Fibroblast of villous mesenchyme (primary cell): ENCODE data around the gene C15orf39. TPM values are rescaled to one million over a fixed set of nuclear protein-coding genes. Genes with fewer than 3 reads are reported as not detected.
"Not testable (repeated sequence)": the region's sequence is repeated elsewhere in the genome, so short reads cannot be mapped to it uniquely, and the experiment has no call there.

Source experiments
- DNase-seq: peaks from one replicate; pipeline ENCODE4 v3.0.0-alpha.2; 2010; ENCODE audit warnings: low read depth
- H3K4me3 ChIP-seq: 2 replicates; pipeline ENCODE4 v1.5.1; 2011; ENCODE audit warnings: low read depth, mild to moderate bottlenecking, low read length
- total RNA-seq: library from RNA; depleted of rRNA; stranded (reverse); fragments of >200 nt; gene quantifications from 2 replicates; pipeline ENCODE4 v1.2.3, GENCODE V29; 2012
- TF ChIP-seq, protein P1 (sequence below): IDR thresholded peaks from 2 replicates; pipeline ENCODE4 v1.5.1; 2012; ENCODE audit warnings: low read depth, mild to moderate bottlenecking, low read length; ENCODE audit not compliant: insufficient read depth

The C15orf39 gene
- total RNA-seq, 1 donor: 9.1 TPM

DNA sequence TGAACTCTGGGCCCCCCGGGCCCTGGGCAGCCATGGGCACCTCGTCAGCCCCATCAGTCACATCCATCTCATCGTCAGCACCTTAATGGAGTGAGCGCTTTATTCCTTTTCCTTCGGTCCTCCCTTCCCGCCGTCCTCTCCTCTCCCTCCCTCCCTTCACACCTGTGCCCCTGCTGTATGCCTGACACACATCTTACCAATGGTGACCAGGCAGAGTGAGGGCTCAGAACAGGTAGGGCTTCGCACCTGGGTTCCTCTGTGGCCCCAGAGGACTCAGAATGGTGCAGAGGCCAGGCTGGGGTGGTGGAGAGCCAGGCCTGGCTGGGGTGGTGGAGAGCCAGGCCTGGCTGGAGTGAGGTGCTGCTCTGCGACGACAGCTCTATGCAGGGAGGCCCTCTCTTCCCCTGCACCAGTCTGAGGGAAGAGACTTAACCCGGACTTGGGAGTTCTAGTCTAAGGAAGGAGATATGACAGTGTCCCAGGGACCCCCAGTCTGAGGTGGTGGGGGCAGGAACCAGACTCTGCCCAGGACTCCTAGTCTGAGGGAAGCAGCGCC is 11.6 kb downstream of the C15orf39 start:
- DNase-seq: no peak
- no peak overlapping the region for H3K4me3 ChIP-seq
- TF ChIP-seq, protein P1, sequence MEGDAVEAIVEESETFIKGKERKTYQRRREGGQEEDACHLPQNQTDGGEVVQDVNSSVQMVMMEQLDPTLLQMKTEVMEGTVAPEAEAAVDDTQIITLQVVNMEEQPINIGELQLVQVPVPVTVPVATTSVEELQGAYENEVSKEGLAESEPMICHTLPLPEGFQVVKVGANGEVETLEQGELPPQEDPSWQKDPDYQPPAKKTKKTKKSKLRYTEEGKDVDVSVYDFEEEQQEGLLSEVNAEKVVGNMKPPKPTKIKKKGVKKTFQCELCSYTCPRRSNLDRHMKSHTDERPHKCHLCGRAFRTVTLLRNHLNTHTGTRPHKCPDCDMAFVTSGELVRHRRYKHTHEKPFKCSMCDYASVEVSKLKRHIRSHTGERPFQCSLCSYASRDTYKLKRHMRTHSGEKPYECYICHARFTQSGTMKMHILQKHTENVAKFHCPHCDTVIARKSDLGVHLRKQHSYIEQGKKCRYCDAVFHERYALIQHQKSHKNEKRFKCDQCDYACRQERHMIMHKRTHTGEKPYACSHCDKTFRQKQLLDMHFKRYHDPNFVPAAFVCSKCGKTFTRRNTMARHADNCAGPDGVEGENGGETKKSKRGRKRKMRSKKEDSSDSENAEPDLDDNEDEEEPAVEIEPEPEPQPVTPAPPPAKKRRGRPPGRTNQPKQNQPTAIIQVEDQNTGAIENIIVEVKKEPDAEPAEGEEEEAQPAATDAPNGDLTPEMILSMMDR: no peak

DNA sequence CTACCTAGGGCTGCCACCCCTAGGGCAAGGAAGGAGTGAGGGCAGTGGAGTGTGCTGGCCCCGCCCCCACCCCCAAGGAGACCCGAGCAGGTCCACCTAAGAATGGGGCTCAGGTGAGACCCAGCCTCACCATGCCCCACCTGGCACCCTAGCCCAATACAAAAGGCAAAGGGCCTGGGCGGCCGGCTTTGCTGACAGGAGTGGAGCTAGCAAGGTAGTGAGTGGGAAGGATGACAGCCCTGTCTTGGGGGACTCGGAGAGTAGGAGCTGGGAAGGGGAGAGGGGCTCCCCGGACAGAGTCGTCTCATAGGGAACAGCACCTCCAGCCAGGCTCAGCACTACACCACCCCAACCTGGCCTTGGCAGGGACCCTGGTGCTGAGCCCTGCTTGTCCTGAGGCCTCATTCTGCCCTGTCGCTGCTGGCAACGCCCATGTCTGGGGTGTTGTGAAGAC is 12.1 kb downstream of the C15orf39 start:
- no peak for DNase-seq
- no peak overlapping the region for H3K4me3 ChIP-seq
- TF ChIP-seq, protein P1: no peak

DNA sequence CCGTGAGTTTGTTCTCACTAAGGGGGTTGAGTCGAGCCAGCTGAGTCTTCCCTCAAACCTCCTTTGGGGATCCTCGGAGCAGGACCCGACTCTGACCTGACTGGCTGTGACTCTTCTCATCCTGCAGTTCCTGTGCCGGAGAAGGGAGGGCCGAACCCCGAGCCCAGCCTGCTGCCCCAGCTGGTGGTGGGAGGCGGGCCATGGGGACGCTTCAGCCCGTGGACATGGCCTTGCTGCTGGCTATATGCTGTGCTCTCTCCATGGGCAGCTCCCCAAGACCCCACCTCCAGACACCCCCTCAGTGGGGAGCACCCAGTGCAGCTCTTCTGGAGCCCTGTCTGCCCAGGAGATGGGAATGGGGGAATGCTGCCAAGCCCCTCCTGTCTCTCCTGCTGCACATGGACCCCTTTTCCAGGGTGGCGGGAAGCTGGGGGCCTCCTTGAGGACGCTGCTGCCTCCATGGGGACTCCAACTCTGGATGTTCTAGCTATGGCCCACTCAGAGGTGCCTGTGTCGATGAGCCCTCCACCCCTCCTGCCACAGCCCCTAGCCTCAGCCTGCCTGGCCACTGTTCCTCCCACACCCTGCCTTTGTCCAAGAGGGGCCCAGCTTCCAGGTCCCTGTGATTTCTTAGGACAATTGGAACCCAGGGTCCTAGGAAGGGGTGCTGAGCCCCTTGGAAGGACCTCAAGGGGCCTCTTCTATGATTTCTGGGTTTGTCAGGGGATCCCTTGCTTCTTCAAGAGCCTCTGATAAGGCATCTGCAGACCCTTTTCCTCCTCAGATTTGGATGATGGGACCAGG is 12.8 kb downstream of the C15orf39 start:
- no peak overlapping the region for H3K4me3 ChIP-seq
- TF ChIP-seq, protein P1: no peak
- no peak for DNase-seq

DNA sequence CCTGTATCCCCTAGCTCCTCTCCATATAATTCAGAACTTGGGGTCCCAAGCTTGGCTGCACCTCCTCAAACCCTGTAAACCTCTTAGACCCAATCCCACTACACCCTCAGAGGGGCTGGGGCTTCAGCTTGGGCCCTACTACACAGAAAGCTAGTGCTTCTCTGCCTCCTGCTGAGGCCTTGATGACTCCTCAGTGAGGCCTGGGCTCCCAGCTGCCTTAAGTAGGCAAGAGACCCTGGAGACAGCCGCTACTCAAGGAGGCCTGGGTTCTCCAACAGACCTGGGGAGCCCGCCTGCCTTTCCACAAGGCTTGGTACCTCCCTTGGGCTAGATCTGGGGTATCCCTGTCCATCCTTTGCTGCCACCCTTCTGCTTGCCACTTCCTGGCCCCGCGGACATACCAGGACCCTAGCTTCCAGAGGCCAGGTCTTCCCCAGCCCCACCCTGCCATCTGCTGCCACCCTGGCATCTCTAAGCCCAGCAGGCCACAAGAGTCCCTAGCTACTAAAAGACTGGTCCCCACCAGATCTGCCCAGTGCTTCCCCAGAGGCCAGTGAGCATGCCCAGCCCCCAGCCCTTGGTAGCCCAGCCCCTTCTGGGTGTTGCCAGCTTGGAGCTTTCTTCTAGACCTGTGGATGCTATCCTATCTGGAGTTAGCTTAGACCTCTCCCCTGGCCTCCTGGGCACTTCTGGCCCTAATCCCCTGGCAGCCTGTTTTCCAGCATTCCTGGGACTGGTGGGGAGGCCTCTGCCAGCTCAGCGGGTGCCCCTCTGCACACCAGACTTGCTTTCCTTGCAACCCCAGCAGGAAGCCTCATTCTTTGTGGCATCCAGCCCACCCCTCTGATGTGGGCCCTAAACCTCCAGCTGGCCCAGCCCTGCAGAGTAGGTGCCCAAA is 13.7 kb downstream of the C15orf39 start:
- H3K4me3 ChIP-seq: no peak overlapping the region
- TF ChIP-seq, protein P1: no peak
- DNase-seq: no peak

DNA sequence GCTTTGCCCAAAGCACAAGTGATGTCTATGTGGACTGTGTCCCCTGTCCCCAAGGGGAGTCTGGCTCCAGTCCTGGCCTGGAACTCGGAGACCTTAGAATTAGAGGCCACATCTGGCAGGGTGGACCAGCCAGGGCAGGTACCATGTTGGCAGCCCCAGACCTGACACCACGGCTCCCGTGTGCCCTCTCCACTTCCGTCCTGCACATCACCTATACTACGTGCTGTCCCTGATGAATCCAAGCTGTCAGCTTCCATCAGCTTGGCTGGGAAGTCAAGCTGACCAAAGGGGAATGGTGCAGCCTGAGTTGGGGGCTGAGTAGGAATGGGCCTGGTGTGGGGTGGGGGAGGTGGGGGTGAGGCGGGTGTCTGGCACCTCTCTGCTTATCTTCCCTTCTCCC is 15.3 kb downstream of the C15orf39 start:
- H3K4me3 ChIP-seq: no peak overlapping the region
- no peak for DNase-seq
- TF ChIP-seq, protein P1: no peak

DNA sequence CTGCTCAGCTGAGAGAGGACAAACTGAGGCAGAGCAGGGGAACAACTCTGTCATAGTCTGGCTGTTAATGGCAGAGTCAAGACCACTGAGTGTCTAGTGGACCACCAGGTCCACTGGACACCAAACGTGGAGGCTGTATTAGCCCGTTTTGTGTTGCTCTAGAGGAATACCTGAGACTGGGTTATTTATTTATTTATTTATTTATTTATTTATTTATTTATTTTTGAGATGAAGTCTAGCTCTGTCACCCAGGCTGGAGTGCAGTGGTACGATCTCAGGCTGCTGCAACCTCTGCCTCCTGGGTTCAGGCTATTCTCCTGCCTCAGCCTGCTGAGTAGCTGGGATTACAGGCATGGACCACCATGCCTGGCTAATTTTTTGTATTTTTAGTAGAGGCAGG is 15.9 kb downstream of the C15orf39 start:
- not testable (repeated sequence) for DNase-seq, H3K4me3 ChIP-seq

- not testable (repeated sequence) for H3K4me3 ChIP-seq, DNase-seq
These were observed 17.8 kb downstream of the C15orf39 start for GRCh38 chr15:75219507-75219929.
